K562 (cell line): ENCODE data around the gene ENTPD3. TPM values are rescaled to one million over a fixed set of nuclear protein-coding genes. Genes with fewer than 3 reads are reported as not detected.
A peak's percentile ranks its signal among the peaks of the same experiment; 100 is the strongest.

Experiments
- ELF2 ChIP-seq: fragments of 250-450 bp; sonication (Bioruptor Pico); IDR thresholded peaks from 2 replicates; pipeline ENCODE4 v1.5.0; 2021; ENCODE audit warnings: mild to moderate bottlenecking
- ELF4 ChIP-seq: fragments of 450-650 bp; formaldehyde crosslinking; IDR thresholded peaks from 2 replicates; pipeline ENCODE4 v1.4.0; 2022; ENCODE audit warnings: missing genetic modification characterization
- EP400 ChIP-seq: fragments of 450-650 bp; IDR thresholded peaks from 2 replicates; pipeline ENCODE4 v1.6.1; 2017; ENCODE audit warnings: antibody characterized with exemption, mild to moderate bottlenecking, moderate library complexity
- FOXK1 ChIP-seq: sonication (generic); formaldehyde crosslinking; IDR thresholded peaks from 2 replicates; pipeline ENCODE4 v1.8.0; 2022; ENCODE audit warnings: missing genetic modification reagents, mild to moderate bottlenecking, borderline replicate concordance
- KHSRP ChIP-seq: fragments of 450-650 bp; IDR thresholded peaks from 2 replicates; pipeline ENCODE4 v1.6.1; 2017
- POLR2A ChIP-seq: fragments of 450-650 bp; conservative IDR thresholded peaks from 2 replicates; pipeline ENCODE4 v1.6.1; 2016
- RBM22 ChIP-seq: fragments of 200-400 bp; formaldehyde crosslinking; IDR thresholded peaks from 2 replicates; pipeline ENCODE4 v1.6.1; 2018; ENCODE audit warnings: low read length, low read depth; ENCODE audit not compliant: poor library complexity, severe bottlenecking
- SIRT6 ChIP-seq: IDR thresholded peaks from one replicate; pipeline ENCODE4 v1.6.1; 2012; ENCODE audit warnings: low read depth, mild to moderate bottlenecking, control low read depth, inconsistent platforms, low read length, moderate library complexity
- SUPT5H ChIP-seq: fragments of 450-650 bp; IDR thresholded peaks from 2 replicates; pipeline ENCODE4 v1.6.1; 2016
- polyA plus RNA-seq, 8 experiments: library from polyadenylated mRNA; depleted of rRNA in 4 of 8; stranded (reverse) in 5 of 8; unstranded in 3 of 8; fragments of >200 nt; fragmentation: Nextera tagmentation in 2 of 8; fragmentation: Illumina TruSeq in 1 of 8; extraction: Ambion mirVana in 2 of 8; extraction: Trizol in 1 of 8; gene quantifications; 2 replicates each; pipeline versions ENCODE4 v1.2.1 to v1.2.3, GENCODE V29; 2011 to 2014; ENCODE audit warnings: inconsistent platforms in 1 of 8, missing spikeins in 1 of 8
- total RNA-seq, 7 experiments: library from RNA; depleted of rRNA in 6 of 7; stranded (reverse); fragments of >200 nt in 6 of 7; fragmentation: Illumina TruSeq in 2 of 7; extraction: Trizol in 2 of 7; gene quantifications; 2 replicates each; pipeline versions ENCODE4 v1.2.1 to v1.2.3, GENCODE V29; 2011 to 2021; ENCODE audit warnings: low replicate concordance in 1 of 7
- TF ChIP-seq, protein P1 (sequence below): fragments of 450-650 bp; formaldehyde crosslinking; conservative IDR thresholded peaks from 2 replicates; pipeline ENCODE4 v1.4.0; 2022; ENCODE audit warnings: mild to moderate bottlenecking, missing genetic modification characterization
- TF ChIP-seq, protein P2 (sequence below): sonication (generic); IDR thresholded peaks from 2 replicates; pipeline ENCODE4 v1.6.1; 2016
- TF ChIP-seq, protein P3 (sequence below): sonication (generic); formaldehyde crosslinking; IDR thresholded peaks from 2 replicates; pipeline ENCODE4 v1.8.1; 2023; ENCODE audit warnings: missing genetic modification reagents, mild to moderate bottlenecking, borderline replicate concordance

Gene ENTPD3
- total and polyA plus RNA-seq, 9 of the 15 experiments (the other 6 are each of a cell fraction or from before 2014, with no cell fraction given): 0.23 to 2.1 (median 0.58) TPM

DNA sequence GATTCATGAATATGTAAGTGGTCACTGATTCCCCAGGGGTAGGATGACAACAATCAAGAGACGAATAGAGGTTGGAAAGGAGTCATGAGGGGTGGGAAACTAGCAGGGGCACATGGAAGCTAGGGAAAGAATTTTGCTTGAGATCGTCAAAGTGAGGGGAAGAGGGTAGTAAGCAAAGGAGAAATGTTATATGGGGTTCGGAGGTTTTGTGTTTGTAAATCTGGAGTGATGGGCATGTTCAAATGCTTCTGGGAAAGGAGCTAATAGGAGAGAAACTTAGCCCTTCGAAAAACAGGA, 78.1 kb downstream of the ENTPD3 start (continued):
- TF ChIP-seq EP400: 0 out of 2 replicates have a peak, but pooled peaks have one; percentile 1
- TF ChIP-seq RBM22: no peak
- peak; percentile 11 for TF ChIP-seq SIRT6
- no peak for TF ChIP-seq ELF2 (CRISPR knock-in tag)
- TF ChIP-seq SUPT5H: peak; percentile 9; the same call in 1 of the 2 replicates
- TF ChIP-seq, protein P1, sequence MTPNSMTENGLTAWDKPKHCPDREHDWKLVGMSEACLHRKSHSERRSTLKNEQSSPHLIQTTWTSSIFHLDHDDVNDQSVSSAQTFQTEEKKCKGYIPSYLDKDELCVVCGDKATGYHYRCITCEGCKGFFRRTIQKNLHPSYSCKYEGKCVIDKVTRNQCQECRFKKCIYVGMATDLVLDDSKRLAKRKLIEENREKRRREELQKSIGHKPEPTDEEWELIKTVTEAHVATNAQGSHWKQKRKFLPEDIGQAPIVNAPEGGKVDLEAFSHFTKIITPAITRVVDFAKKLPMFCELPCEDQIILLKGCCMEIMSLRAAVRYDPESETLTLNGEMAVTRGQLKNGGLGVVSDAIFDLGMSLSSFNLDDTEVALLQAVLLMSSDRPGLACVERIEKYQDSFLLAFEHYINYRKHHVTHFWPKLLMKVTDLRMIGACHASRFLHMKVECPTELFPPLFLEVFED (CRISPR knock-in tag): peak; percentile 88
- no peak for TF ChIP-seq FOXK1 (CRISPR knock-in tag)
- TF ChIP-seq, protein P2, sequence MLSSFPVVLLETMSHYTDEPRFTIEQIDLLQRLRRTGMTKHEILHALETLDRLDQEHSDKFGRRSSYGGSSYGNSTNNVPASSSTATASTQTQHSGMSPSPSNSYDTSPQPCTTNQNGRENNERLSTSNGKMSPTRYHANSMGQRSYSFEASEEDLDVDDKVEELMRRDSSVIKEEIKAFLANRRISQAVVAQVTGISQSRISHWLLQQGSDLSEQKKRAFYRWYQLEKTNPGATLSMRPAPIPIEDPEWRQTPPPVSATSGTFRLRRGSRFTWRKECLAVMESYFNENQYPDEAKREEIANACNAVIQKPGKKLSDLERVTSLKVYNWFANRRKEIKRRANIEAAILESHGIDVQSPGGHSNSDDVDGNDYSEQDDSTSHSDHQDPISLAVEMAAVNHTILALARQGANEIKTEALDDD: no peak
- TF ChIP-seq ELF4 (CRISPR knock-in tag): 0 out of 2 replicates have a peak, but pooled peaks have one; percentile 49
- TF ChIP-seq POLR2A: peak; percentile 9; the same call in 1 of the 2 replicates
- TF ChIP-seq, protein P3, sequence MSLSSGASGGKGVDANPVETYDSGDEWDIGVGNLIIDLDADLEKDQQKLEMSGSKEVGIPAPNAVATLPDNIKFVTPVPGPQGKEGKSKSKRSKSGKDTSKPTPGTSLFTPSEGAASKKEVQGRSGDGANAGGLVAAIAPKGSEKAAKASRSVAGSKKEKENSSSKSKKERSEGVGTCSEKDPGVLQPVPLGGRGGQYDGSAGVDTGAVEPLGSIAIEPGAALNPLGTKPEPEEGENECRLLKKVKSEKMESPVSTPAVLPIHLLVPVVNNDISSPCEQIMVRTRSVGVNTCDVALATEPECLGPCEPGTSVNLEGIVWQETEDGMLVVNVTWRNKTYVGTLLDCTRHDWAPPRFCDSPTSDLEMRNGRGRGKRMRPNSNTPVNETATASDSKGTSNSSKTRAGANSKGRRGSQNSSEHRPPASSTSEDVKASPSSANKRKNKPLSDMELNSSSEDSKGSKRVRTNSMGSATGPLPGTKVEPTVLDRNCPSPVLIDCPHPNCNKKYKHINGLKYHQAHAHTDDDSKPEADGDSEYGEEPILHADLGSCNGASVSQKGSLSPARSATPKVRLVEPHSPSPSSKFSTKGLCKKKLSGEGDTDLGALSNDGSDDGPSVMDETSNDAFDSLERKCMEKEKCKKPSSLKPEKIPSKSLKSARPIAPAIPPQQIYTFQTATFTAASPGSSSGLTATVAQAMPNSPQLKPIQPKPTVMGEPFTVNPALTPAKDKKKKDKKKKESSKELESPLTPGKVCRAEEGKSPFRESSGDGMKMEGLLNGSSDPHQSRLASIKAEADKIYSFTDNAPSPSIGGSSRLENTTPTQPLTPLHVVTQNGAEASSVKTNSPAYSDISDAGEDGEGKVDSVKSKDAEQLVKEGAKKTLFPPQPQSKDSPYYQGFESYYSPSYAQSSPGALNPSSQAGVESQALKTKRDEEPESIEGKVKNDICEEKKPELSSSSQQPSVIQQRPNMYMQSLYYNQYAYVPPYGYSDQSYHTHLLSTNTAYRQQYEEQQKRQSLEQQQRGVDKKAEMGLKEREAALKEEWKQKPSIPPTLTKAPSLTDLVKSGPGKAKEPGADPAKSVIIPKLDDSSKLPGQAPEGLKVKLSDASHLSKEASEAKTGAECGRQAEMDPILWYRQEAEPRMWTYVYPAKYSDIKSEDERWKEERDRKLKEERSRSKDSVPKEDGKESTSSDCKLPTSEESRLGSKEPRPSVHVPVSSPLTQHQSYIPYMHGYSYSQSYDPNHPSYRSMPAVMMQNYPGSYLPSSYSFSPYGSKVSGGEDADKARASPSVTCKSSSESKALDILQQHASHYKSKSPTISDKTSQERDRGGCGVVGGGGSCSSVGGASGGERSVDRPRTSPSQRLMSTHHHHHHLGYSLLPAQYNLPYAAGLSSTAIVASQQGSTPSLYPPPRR: no peak
- TF ChIP-seq KHSRP: peak; percentile 9; the same call in 1 of the 2 replicates
